A549 (cell line): ENCODE measurements around the gene LCN1. TPM values are rescaled to one million over a fixed set of nuclear protein-coding genes. Genes with fewer than 3 reads are reported as not detected.
A peak's percentile ranks its signal among the peaks of the same experiment; 100 is the strongest.

Experiments
- ATAC-seq, 2 experiments: fragments of 200-7000 bp in 1 of 2; fragments of >200 bp in 1 of 2; cut with Nextera tagmentation in 1 of 2; cut with Tn5 transposase in 1 of 2; 3 replicates each; pipeline versions ENCODE4 v1.8.0 to v1.9.1; 2018 to 2020; ENCODE audit warnings: mild to moderate bottlenecking in 1 of 2, moderate library complexity in 1 of 2
- CTCF ChIA-PET: fragments of 300-600 bp; sonication (Branson Sonifier 250); formaldehyde crosslinking; extraction: SDS; loops from one replicate; lab custom pipeline; 2021; ENCODE audit warnings: antibody characterized with exemption, inconsistent platforms; lab: Yijun Ruan, JAX
- POLR2A ChIA-PET: fragments of 350-600 bp; formaldehyde crosslinking; extraction: SDS; loops from one replicate; lab custom pipeline; 2021; ENCODE audit warnings: antibody characterized with exemption, inconsistent platforms; lab: Yijun Ruan, JAX
- DNase-seq, 2 experiments: peaks; one replicate each; pipeline versions ENCODE4 v3.0.0 to v3.0.0-alpha.2; 2011 to 2016; ENCODE audit warnings: low read depth in 1 of 2, low spot score in 1 of 2
- FAIRE-seq: peaks from 2 replicates; lab custom pipeline; 2011; peaks lifted over from hg19 to GRCh38; lab: Jason Lieb, UNC
- H3K27ac ChIP-seq, 2 experiments: fragments of >200 bp; sonication (Bioruptor Twin); formaldehyde crosslinking; 3 replicates each; pipeline ENCODE4 v1.5.1; 2016 to 2017
- H3K4me1 ChIP-seq: fragments of >200 bp; sonication (Bioruptor Twin); formaldehyde crosslinking; 3 replicates; pipeline ENCODE4 v1.6.1; 2016
- H3K4me2 ChIP-seq: fragments of >200 bp; sonication (Bioruptor Twin); formaldehyde crosslinking; 3 replicates; pipeline ENCODE4 v1.6.1; 2016
- H3K4me3 ChIP-seq: fragments of >200 bp; sonication (Bioruptor Twin); formaldehyde crosslinking; 3 replicates; pipeline ENCODE4 v1.5.1; 2016
- H3K9me3 ChIP-seq: fragments of >200 bp; sonication (Bioruptor Twin); formaldehyde crosslinking; 3 replicates; pipeline ENCODE4 v1.6.1; 2016
- CEBPB ChIP-seq, 2 experiments: fragments of >200 bp in 1 of 2; sonication (Bioruptor Twin) in 1 of 2; formaldehyde crosslinking in 1 of 2; IDR thresholded peaks; 2 replicates each; pipeline ENCODE4 v1.6.1; 2012 to 2016
- CHD2 ChIP-seq: fragments of 150-350 bp; IDR thresholded peaks from 2 replicates; pipeline ENCODE4 v1.6.1; 2014; ENCODE audit warnings: low read length; ENCODE audit not compliant: partially characterized antibody
- EHF ChIP-seq: fragments of 250-450 bp; sonication (Bioruptor Pico); IDR thresholded peaks from 2 replicates; pipeline ENCODE4 v1.5.0; 2020; ENCODE audit warnings: mild to moderate bottlenecking
- FOSB ChIP-seq: fragments of 250-450 bp; sonication (Bioruptor Pico); IDR thresholded peaks from 2 replicates; pipeline ENCODE4 v1.5.0; 2020; ENCODE audit warnings: mild to moderate bottlenecking, moderate library complexity
- FOXS1 ChIP-seq: fragments of 250-450 bp; sonication (Bioruptor Pico); IDR thresholded peaks from 2 replicates; pipeline ENCODE4 v1.5.0; 2020; ENCODE audit warnings: mild to moderate bottlenecking, moderate library complexity
- GATA3 ChIP-seq: IDR thresholded peaks from 2 replicates; pipeline ENCODE4 v1.6.1; 2012; ENCODE audit warnings: borderline replicate concordance
- HEYL ChIP-seq: fragments of 250-450 bp; sonication (Bioruptor Pico); IDR thresholded peaks from 2 replicates; pipeline ENCODE4 v1.8.0; 2021; ENCODE audit warnings: mild to moderate bottlenecking, moderate library complexity
- HOXA7 ChIP-seq: fragments of 250-450 bp; sonication (Bioruptor Pico); IDR thresholded peaks from 2 replicates; pipeline ENCODE4 v1.5.0; 2020; ENCODE audit warnings: mild to moderate bottlenecking, moderate library complexity
- HOXB13 ChIP-seq: fragments of 250-450 bp; sonication (Bioruptor Pico); IDR thresholded peaks from 2 replicates; pipeline ENCODE4 v1.5.0; 2020; ENCODE audit warnings: low read depth, mild to moderate bottlenecking, moderate library complexity
- JUNB ChIP-seq: fragments of >200 bp; sonication (Bioruptor Twin); formaldehyde crosslinking; IDR thresholded peaks from 2 replicates; pipeline ENCODE4 v1.6.1; 2016
- MAFK ChIP-seq: fragments of 450-650 bp; IDR thresholded peaks from 2 replicates; pipeline ENCODE4 v1.6.1; 2014; ENCODE audit not compliant: partially characterized antibody
- MYC ChIP-seq: IDR thresholded peaks from 2 replicates; pipeline ENCODE4 v1.6.1; 2012; ENCODE audit warnings: mild to moderate bottlenecking, inconsistent platforms, low read length, improper control_type of control experiment, borderline replicate concordance
- NPAS2 ChIP-seq: fragments of 250-450 bp; sonication (Bioruptor Pico); IDR thresholded peaks from 2 replicates; pipeline ENCODE4 v1.8.0; 2022; ENCODE audit warnings: mild to moderate bottlenecking, moderate library complexity, borderline replicate concordance
- PHF8 ChIP-seq: fragments of 200-600 bp; sonication (generic); IDR thresholded peaks from 2 replicates; pipeline ENCODE4 v1.6.1; 2016; ENCODE audit warnings: low read depth, mild to moderate bottlenecking, antibody characterized with exemption, moderate library complexity, borderline replicate concordance
- POLR2A ChIP-seq: IDR thresholded peaks from 2 replicates; pipeline ENCODE4 v1.6.1; 2012; ENCODE audit warnings: mild to moderate bottlenecking, low read length
- POLR2AphosphoS2 ChIP-seq: conservative IDR thresholded peaks from 2 replicates; pipeline ENCODE4 v1.6.1; 2012; ENCODE audit warnings: low read length, improper control_type of control experiment, inconsistent platforms
- RAD21 ChIP-seq, 2 experiments: fragments of >200 bp in 1 of 2; sonication (Bioruptor Twin) in 1 of 2; formaldehyde crosslinking in 1 of 2; IDR thresholded peaks in 1 of 2; conservative IDR thresholded peaks in 1 of 2; 2 replicates in 1 of 2; 3 replicates in 1 of 2; pipeline ENCODE4 v1.6.1; 2012 to 2018; ENCODE audit warnings: inconsistent platforms in 1 of 2
- RFX5 ChIP-seq: fragments of 450-650 bp; IDR thresholded peaks from 2 replicates; pipeline ENCODE4 v1.7.1; 2014; ENCODE audit warnings: antibody characterized with exemption, mild to moderate bottlenecking, moderate library complexity
- RNF2 ChIP-seq: fragments of 200-600 bp; sonication (generic); IDR thresholded peaks from 2 replicates; pipeline ENCODE4 v1.6.1; 2016; ENCODE audit warnings: low read depth, mild to moderate bottlenecking, antibody characterized with exemption, moderate library complexity, borderline replicate concordance
- SMC3 ChIP-seq: fragments of >200 bp; sonication (Bioruptor Twin); formaldehyde crosslinking; IDR thresholded peaks from 3 replicates; pipeline ENCODE4 v1.6.1; 2018; ENCODE audit warnings: inconsistent platforms
- TFCP2L1 ChIP-seq: fragments of 250-450 bp; sonication (Bioruptor Pico); IDR thresholded peaks from 2 replicates; pipeline ENCODE4 v1.5.0; 2021; ENCODE audit warnings: mild to moderate bottlenecking
- ZC3H11A ChIP-seq: fragments of 450-650 bp; IDR thresholded peaks from 2 replicates; pipeline ENCODE4 v1.6.1; 2014; ENCODE audit warnings: antibody characterized with exemption, mild to moderate bottlenecking
- ZSCAN20 ChIP-seq: fragments of 250-450 bp; sonication (Bioruptor Pico); IDR thresholded peaks from 2 replicates; pipeline ENCODE4 v1.8.0; 2022; ENCODE audit warnings: mild to moderate bottlenecking, moderate library complexity
- WGBS: methylation state at CpG from one replicate; pipeline ENCODE4 v1.1.6; 2017; ENCODE audit errors: missing lambda C conversion rate; 5-methylcytosine and 5-hydroxymethylcytosine counted together
- polyA plus RNA-seq, 4 experiments: library from polyadenylated mRNA; depleted of rRNA in 3 of 4; stranded (reverse); fragments of >200 nt; fragmentation: RNase III in 1 of 4; extraction: RNeasy Plus Mini Kit Qiagen cat#74134 plus additional on column Dnase treatment in 1 of 4; gene quantifications; 2 replicates in 3 of 4; 3 replicates in 1 of 4; pipeline ENCODE4 v1.2.3, GENCODE V29; 2011 to 2017
- TF ChIP-seq, protein P1 (sequence below): fragments of >200 bp; sonication (Bioruptor Twin); formaldehyde crosslinking; IDR thresholded peaks from 3 replicates; pipeline ENCODE4 v1.5.1; 2016
- TF ChIP-seq, protein P2 (sequence below): IDR thresholded peaks from 2 replicates; pipeline ENCODE4 v1.6.1; 2012
- TF ChIP-seq, protein P3 (sequence below): fragments of 450-650 bp; IDR thresholded peaks from 2 replicates; pipeline ENCODE4 v1.6.1; 2014; ENCODE audit warnings: antibody characterized with exemption
- TF ChIP-seq, protein P4 (sequence below): IDR thresholded peaks from 2 replicates; pipeline ENCODE4 v1.6.1; 2012

The LCN1 gene
- polyA plus RNA-seq, 2 of the 4 experiments (the other 2 are of a cell fraction): not detected

DNA sequence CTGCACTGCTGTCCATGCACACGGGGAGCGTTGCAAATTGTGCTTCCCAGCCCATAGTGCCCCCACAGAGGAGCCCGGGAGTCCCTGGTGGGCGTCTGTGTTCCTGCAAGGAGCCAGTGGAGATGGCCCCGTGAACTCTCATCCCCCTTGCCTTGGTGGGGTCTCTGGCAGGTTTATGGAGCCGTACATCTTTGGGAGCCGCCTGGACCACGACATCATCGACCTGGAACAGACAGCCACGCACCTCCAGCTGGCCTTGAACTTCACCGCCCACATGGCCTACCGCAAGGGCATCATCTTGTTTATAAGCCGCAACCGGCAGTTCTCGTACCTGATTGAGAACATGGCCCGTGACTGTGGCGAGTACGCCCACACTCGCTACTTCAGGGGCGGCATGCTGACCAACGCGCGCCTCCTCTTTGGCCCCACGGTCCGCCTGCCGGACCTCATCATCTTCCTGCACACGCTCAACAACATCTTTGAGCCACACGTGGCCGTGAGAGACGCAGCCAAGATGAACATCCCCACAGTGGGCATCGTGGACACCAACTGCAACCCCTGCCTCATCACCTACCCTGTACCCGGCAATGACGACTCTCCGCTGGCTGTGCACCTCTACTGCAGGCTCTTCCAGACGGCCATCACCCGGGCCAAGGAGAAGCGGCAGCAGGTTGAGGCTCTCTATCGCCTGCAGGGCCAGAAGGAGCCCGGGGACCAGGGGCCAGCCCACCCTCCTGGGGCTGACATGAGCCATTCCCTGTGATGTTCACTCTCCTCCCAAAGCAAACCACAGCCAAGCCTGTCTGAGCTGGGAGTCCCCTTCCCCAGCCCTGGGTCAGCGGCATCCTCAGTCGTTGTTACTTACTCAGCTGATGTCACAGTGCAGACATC, 17.6 kb upstream of the LCN1 start:
- FAIRE-seq: no peak
- peaks cover 17% of the 10 kb centered on the region for H3K4me1 ChIP-seq
- no peaks in the 10 kb centered on the region for H3K9me3 ChIP-seq
- ChIA-PET POLR2A (no interaction called here), CTCF (interaction anchor here (0.7 to 3.9 kb wide), 22 partner anchors 9 to 251 kb away, joined by 3 to 38 read pairs (median 8); partner anchors contain the start of gene PPP1R26)
- no peak overlapping the region for H3K27ac ChIP-seq
- no peak overlapping the region for H3K4me2 ChIP-seq
- ATAC-seq: no peak
- no peak for TF ChIP-seq HOXA7 (CRISPR knock-in tag)
- no peak for TF ChIP-seq RFX5
- TF ChIP-seq SMC3: no peak
- TF ChIP-seq RNF2: no peak
- no peak for TF ChIP-seq HEYL (CRISPR knock-in tag)
- TF ChIP-seq EHF (CRISPR knock-in tag): no peak
- TF ChIP-seq, protein P1, sequence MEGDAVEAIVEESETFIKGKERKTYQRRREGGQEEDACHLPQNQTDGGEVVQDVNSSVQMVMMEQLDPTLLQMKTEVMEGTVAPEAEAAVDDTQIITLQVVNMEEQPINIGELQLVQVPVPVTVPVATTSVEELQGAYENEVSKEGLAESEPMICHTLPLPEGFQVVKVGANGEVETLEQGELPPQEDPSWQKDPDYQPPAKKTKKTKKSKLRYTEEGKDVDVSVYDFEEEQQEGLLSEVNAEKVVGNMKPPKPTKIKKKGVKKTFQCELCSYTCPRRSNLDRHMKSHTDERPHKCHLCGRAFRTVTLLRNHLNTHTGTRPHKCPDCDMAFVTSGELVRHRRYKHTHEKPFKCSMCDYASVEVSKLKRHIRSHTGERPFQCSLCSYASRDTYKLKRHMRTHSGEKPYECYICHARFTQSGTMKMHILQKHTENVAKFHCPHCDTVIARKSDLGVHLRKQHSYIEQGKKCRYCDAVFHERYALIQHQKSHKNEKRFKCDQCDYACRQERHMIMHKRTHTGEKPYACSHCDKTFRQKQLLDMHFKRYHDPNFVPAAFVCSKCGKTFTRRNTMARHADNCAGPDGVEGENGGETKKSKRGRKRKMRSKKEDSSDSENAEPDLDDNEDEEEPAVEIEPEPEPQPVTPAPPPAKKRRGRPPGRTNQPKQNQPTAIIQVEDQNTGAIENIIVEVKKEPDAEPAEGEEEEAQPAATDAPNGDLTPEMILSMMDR: no peak
- TF ChIP-seq POLR2AphosphoS2: no peak
- TF ChIP-seq ZC3H11A: no peak
- no peak for TF ChIP-seq FOSB (CRISPR knock-in tag)
- TF ChIP-seq HOXB13 (CRISPR knock-in tag): no peak
- TF ChIP-seq PHF8: no peak
- no peak for TF ChIP-seq JUNB
- no peak for TF ChIP-seq POLR2A
- TF ChIP-seq, protein P2, sequence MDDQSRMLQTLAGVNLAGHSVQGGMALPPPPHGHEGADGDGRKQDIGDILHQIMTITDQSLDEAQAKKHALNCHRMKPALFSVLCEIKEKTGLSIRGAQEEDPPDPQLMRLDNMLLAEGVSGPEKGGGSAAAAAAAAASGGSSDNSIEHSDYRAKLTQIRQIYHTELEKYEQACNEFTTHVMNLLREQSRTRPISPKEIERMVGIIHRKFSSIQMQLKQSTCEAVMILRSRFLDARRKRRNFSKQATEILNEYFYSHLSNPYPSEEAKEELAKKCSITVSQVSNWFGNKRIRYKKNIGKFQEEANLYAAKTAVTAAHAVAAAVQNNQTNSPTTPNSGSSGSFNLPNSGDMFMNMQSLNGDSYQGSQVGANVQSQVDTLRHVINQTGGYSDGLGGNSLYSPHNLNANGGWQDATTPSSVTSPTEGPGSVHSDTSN: no peak
- WGBS: 96% methylated on average over 40 of the region's 41 CpGs
- no peak for DNase-seq
- H3K4me3 ChIP-seq: no peak overlapping the region

DNA sequence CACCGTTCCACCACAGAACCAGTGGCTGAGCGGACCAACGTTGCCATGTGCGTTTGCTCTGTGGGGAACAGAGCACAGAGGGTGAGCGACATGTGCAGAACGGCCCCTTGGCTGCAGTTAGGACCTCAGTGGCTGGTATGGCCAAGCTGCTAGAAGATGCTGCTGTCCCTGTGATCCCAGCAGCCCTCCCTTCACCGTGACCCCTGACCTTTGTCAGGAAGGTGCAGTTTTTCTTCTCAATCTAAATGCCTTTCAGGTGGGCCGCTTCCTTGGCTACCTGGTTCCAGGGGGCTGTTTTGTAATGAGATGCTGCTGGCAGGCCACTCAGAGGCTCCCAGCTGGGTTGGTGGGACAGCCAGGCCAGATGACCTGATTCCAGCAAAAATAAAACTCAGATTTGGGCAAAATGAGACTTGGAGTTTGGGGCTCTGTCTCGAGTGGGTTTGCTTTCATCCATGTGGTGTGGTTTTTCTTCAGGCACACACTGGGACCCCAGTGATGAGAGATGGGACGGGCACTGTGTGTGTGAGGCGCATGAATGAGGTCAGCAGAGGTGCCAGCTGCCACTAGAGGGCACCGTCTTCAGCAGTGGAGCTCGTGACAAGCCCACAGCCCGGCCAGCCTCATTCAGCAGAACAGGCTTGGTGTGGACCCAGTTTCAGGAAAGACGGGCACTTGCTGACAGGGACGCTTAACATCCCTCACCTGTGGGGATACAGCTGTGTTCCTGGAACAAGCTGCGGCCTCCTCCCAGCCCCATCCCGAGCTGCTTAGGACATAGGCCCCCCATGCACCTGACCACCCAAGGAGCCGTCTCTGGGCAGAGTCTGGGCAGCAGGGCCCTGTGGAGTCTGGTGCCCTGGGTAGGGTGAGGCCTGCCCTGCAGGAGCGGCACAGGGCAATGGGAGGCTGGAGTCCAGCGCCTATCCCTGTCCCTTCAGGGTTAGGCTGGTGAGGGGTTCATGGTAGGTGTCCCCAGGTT, 16.7 kb upstream of the LCN1 start:
- ATAC-seq (peak; percentile 57 to 61; a peak in 5 of 6 replicates), DNase-seq (peak; percentile 72 to 85), FAIRE-seq (no peak)
- Histone ChIP-seq H3K4me3 (no peak overlapping the region), H3K27ac (no peak overlapping the region), H3K4me1 (peaks cover 12% of the 10 kb centered on the region), H3K4me2 (no peak overlapping the region), H3K9me3 (no peaks in the 10 kb centered on the region)
- WGBS: 58% methylated on average over 18 of the region's 21 CpGs
- POLR2A ChIA-PET: no interaction called here
- CTCF ChIA-PET: interaction anchor here (0.6 to 3.9 kb wide), 29 partner anchors 8 to 819 kb away, joined by 3 to 38 read pairs (median 7); partner anchors contain the start of gene PPP1R26
- TF ChIP-seq ZSCAN20 (CRISPR knock-in tag) (no peak), MAFK (no peak), EHF (CRISPR knock-in tag) (no peak), CHD2 (no peak), GATA3 (no peak), MYC (peak; percentile 37; the same call in 1 of the 2 replicates), SMC3 (peak; percentile 31; the same call in 1 of the 3 replicates), CEBPB (IDR thresholded peaks at IDR 0.05) (no peak), FOXS1 (CRISPR knock-in tag) (no peak), NPAS2 (CRISPR knock-in tag) (no peak), RAD21 (conservative IDR thresholded peaks at IDR 0.05 in 1 of 2, IDR thresholded peaks at IDR 0.05 in 1 of 2) (peak; percentile 41 to 43; a peak in 3 of 5 replicates), TFCP2L1 (0 out of 2 replicates have a peak, but pooled peaks have one; percentile 25), POLR2A (no peak), PHF8 (no peak)
- TF ChIP-seq, protein P3, sequence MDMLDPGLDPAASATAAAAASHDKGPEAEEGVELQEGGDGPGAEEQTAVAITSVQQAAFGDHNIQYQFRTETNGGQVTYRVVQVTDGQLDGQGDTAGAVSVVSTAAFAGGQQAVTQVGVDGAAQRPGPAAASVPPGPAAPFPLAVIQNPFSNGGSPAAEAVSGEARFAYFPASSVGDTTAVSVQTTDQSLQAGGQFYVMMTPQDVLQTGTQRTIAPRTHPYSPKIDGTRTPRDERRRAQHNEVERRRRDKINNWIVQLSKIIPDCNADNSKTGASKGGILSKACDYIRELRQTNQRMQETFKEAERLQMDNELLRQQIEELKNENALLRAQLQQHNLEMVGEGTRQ: 0 out of 2 replicates have a peak, but pooled peaks have one; percentile 7
- TF ChIP-seq, protein P2: no peak
- TF ChIP-seq, protein P4, sequence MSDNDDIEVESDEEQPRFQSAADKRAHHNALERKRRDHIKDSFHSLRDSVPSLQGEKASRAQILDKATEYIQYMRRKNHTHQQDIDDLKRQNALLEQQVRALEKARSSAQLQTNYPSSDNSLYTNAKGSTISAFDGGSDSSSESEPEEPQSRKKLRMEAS: 0 out of 2 replicates have a peak, but pooled peaks have one; percentile 48
